HG03558 (cell line): ENCODE data around the gene CD22.
"Not testable (repeated sequence)": the region's sequence is repeated elsewhere in the genome, so short reads cannot be mapped to it uniquely, and the experiment has no call there.

Experiments
- ATAC-seq: cut with Tn5 transposase; IDR thresholded peaks from one replicate; pipeline ENCODE4 v1.9.1; 2021; ENCODE audit warnings: moderate number of reproducible peaks; ENCODE audit not compliant: unreplicated experiment; ENCODE audit errors: extremely low read depth

Gene CD22

DNA sequence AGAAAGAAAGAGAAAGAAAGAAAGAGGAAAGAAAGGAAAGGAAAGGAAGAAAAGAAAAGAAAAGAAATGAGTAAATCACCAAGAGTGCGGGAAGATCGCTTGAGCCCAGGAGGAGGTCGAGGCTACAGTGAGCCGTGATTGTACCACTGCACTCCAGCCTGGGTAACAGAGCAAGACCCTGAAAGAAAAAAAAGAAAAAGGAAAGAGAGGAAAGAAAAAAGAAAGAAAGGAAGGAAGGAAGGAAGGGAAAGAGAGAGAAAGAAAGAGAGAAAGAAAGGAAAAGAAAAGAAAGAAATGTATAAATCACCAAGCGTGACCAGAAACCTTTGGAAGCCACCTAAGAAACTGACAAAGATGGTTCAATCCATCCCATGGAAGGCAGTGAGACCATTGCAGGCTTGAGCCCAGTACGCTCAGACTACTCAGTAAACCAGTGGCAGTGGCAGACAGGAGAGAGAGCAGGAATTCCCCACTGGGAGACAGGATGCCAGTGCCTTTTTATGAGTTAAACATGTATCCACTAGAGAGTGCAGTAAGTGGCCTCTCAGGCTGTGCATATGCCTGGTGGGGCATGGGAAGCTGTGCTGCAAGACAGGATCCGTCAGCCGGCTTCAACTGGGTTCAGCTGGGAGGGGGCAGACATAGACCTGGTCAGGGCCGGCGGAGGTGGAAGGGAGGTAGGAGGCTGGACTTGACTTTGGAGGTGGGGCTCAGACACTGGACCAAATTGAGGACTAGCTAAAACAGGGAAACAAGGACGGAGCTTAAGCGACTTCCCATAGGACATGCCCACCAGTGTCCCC is 46.7 kb downstream of the CD22 start:
- no peak for ATAC-seq

- no peak for ATAC-seq
Observed at GRCh38 chr19:35377656-35378055, 48.7 kb downstream of the CD22 start.

GRCh38 chr19:35378356-35378755 is 49.4 kb downstream of the CD22 start:
- ATAC-seq, result no peak

DNA sequence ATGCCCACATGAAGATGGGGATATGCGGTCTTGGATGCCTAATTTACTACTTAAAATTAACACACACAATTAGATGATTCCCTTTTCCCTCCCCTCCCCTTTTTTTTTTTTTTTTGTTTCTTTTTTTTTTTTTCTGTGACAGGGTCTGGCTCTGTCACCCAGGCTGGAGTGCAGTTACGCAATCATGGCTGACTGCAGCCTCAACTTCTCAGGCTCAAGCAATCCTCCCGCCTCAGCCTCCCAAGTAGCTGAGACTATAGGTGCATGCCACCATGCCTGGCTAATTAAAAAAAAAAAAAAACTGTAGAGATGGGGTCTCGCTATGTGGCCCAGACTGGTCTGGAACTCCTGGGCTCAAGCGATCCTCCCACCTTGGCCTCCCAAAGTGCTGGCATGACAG is 50.6 kb downstream of the CD22 start:
- not testable (repeated sequence) for ATAC-seq

DNA sequence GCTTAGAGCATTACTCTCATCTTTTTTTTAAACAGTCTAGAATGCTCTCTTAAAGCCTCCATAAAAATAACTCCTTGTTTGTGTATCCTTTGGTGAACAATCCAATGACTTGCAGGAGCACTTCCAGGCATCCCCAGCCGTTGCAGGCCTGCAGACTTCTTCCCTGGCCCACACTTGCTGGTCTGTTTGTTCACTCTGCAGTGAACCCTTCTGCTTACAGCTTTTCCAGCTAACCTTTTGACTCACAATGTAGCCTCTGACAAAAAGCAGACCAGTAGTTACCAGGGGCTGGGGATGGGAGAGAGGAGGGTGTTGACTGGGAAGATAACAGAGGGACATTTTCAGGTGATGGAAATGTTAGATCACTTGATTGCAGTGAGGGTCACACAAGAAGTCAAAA is 51.0 kb downstream of the CD22 start:
- ATAC-seq, result no peak

DNA sequence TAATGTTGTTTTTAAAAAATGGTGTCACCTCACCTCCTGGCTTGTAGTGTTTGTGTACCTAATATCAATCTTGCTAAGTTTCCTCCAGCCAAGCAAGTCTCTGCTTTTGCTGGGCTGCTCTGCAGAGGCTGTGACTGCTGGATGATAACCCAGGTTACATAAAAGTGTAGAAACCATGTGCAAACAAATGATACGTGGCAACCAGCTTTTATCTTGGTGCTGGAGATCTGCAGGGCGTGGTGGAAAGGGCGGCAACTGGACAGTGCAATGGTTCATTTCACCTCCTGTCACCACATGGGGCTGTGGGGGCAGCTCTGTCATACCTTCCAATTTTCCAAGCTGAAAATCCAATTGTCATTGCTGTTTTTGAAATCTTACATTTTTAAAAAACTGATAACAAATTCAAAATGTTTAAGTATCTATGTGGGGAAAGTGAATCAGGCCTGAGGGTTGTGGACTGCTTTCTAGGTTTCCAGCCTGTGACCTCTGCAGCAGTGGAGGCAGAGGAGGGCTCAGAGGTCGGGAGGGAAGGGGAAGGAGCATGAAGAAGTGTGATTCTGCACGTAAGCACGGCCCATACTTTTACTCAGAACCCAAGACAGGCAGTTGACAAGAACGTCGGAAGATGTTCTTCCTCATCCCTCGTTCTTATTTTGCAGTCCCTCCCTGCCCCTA is 51.6 kb downstream of the CD22 start:
- ATAC-seq, result no peak

DNA sequence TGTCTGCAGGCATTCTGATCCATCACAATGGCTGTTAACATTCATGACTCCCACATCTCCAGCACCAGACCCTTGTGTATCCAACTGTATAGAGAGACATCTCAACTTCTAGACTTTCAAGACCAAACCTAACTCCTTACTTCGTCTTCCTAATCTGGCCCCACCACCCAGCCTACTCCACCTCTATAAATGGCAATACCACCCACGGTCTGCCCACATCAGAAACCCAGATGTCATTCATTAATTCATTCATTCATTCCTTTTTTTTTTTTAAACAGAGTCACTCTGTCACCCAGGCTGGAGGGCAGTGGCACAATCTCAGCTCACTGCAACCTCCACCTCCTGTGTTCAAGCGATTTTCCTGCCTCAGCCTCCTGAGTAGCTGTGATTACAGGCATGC is 52.3 kb downstream of the CD22 start:
- ATAC-seq, result no peak

GRCh38 chr19:35381926-35382325 is 52.9 kb downstream of the CD22 start:
- no peak for ATAC-seq

GRCh38 chr19:35383536-35383935 is 54.5 kb downstream of the CD22 start:
- ATAC-seq, result no peak

GRCh38 chr19:35388277-35389054 is 59.5 kb downstream of the CD22 start:
- ATAC-seq, result no peak

DNA sequence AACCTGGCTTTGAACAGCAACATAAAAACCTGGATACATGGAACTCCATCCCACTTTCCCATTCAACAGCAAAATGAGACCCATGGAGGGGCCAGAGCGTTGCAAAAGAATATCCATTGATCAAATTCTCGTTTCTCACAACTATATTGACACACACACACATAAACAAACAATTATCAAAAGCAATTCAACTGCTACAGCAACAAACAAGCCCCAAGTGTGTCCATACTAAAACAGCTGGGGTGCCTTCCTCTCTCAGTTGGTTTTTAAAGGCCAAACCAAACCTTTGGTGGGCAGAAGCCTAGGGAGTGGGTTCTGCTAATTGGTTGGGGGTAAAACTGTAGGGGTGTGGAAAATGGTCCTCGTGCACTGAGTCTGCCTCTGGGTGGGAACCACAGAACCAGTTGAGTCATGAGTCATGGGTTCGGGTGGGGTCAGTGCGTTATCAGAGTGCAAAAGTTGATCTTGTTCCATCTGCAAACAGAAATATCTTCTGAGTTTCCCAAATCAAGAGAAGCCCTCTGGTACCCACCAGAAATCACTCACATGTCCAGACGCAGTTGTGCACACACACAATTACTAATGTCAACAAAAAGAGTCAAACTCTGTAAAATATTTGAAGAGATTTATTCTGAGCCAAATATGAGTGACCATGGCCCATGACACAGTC is 60.3 kb downstream of the CD22 start:
- ATAC-seq, result no peak

GRCh38 chr19:35392742-35393715 is 64.0 kb downstream of the CD22 start:
- ATAC-seq, result no peak

DNA sequence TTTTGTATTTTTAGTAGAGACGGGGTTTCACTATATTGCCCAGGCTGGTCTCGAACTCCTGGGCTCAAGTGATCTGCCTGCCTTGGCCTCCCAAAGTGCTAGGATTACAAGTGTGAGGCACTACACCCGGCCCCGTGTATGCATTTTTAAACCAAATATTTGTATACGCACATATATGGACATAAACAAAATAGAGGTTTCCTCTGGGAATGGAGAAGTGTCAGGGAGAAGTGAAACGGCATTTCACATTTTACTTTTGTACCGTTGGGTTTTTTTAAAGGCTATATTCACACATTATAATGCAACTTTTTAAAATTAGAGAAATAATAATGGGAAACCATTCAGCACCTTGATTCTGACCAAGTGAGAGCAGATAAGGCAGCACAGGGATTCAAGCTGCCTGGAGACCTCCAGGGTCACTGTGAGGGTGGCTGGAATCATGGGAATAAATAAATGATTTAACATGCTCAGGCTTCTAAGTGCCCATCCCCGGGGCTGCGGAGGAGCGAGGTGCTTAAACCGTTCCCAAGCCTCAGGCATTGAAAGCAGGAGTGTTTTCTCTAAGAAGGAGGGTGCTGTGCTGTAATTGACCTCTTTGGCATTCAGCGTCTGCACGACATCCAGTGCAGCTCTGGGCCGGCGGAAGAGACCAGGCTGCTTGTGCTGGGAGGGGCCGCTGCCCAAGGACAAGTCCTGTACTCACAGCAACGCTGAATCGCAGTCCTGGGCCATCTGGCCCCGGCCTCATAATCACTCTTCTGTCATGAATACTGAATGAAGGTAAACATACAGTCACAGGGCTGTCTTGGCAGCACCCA is 66.6 kb downstream of the CD22 start:
- no peak for ATAC-seq

DNA sequence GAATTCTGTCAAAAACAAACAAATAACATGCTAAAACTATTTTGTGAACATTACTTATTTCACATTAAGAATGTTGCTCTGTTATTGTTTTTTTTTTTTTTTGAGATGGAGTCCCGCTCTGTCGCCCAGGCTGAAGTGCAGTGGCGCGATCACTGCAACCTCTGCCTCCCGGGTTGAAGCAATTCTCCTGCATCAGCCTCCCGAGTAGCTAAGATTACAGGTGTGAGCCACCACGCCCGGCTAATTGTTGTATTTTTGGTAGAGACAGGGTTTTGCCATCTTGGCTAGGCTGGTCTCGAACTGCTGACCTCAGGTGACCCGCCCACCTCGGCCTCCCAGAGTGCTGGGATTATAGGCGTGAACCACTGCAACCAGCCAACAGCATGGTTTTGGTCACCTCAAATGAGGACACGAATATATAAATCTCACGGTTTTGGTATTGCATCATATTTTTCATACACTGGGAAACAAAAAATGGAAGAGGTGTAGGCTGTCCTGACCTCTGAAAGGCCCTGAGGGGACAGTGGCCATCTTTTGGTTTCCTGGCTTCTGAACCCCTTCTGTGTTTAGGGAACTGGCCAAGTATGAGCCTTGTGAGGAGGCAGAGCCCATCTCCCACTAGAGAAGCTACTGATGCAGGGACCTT is 67.4 kb downstream of the CD22 start:
- no peak for ATAC-seq
